CD14-positive monocyte (primary cell): ENCODE results near the gene GRPR. TPM values are rescaled to one million over a fixed set of nuclear protein-coding genes. Genes with fewer than 3 reads are reported as not detected.

Experiments
- DNase-seq, 3 donors: peaks; one replicate each; pipeline ENCODE4 v3.0.0-alpha.2; 2011 to 2022
- H2AFZ ChIP-seq: 2 replicates; pipeline ENCODE4 v1.6.0; 2012; ENCODE audit warnings: mild to moderate bottlenecking, low read depth, low read length, inconsistent platforms; ENCODE audit not compliant: insufficient read depth, poor library complexity, severe bottlenecking
- H3K27ac ChIP-seq, 2 donors: 1 replicate in 1 of 2; 2 replicates in 1 of 2; pipeline ENCODE4 v1.5.1; 2012 to 2013; ENCODE audit warnings: low read length in 2 of 2, control low read depth in 1 of 2, inconsistent platforms in 1 of 2, low read depth in 1 of 2, mild to moderate bottlenecking in 1 of 2
- H3K27me3 ChIP-seq, 2 donors: one replicate each; pipeline versions ENCODE4 v1.6.0 to v1.6.1; 2011 to 2013; ENCODE audit warnings: low read length in 2 of 2; ENCODE audit not compliant: control insufficient read depth in 2 of 2, insufficient read depth in 2 of 2
- H3K36me3 ChIP-seq, 2 donors: replicated peaks in 1 of 2; 1 replicate in 1 of 2; 2 replicates in 1 of 2; pipeline versions ENCODE4 v1.5.1 to v1.6.1; 2012 to 2013; ENCODE audit warnings: low read length in 2 of 2, control low read depth in 1 of 2, inconsistent platforms in 1 of 2, mild to moderate bottlenecking in 1 of 2; ENCODE audit not compliant: insufficient read depth in 2 of 2, control insufficient read depth in 1 of 2
- H3K4me1 ChIP-seq, 2 donors: 1 replicate in 1 of 2; 2 replicates in 1 of 2; pipeline versions ENCODE4 v1.5.1 to v1.6.1; 2012 to 2013; ENCODE audit warnings: low read length in 2 of 2, control low read depth in 1 of 2, inconsistent platforms in 1 of 2, mild to moderate bottlenecking in 1 of 2, moderate library complexity in 1 of 2; ENCODE audit not compliant: insufficient read depth in 2 of 2, control insufficient read depth in 1 of 2
- H3K4me2 ChIP-seq: replicated peaks from 2 replicates; pipeline ENCODE3; 2012; ENCODE audit warnings: low read length, moderate library complexity, mild to moderate bottlenecking; ENCODE audit not compliant: poor library complexity, severe bottlenecking; ENCODE audit errors: extremely low read depth
- H3K4me3 ChIP-seq, 3 experiments: fragments of 200-600 bp in 1 of 3; sonication (generic) in 1 of 3; replicated peaks in 1 of 3; 1 replicate in 2 of 3; 2 replicates in 1 of 3; pipeline ENCODE4 v1.5.1; 2011 to 2013; ENCODE audit warnings: low read length in 3 of 3, mild to moderate bottlenecking in 3 of 3, control low read depth in 2 of 3, low read depth in 2 of 3, inconsistent platforms in 1 of 3, moderate library complexity in 1 of 3
- H3K79me2 ChIP-seq: 2 replicates; pipeline ENCODE4 v1.6.0; 2012; ENCODE audit warnings: mild to moderate bottlenecking, control low read depth, inconsistent platforms, low read length, moderate library complexity; ENCODE audit not compliant: insufficient read depth
- H3K9ac ChIP-seq: 2 replicates; pipeline ENCODE4 v1.6.0; 2017; ENCODE audit warnings: low read length, mild to moderate bottlenecking; ENCODE audit not compliant: insufficient read depth, poor library complexity, severe bottlenecking
- H3K9me3 ChIP-seq, 2 donors: replicated peaks in 1 of 2; 1 replicate in 1 of 2; 2 replicates in 1 of 2; pipeline versions ENCODE4 v1.5.1 to v1.6.1; 2012 to 2013; ENCODE audit warnings: low read length in 2 of 2, control low read depth in 1 of 2; ENCODE audit not compliant: control insufficient read depth in 1 of 2, insufficient read depth in 1 of 2
- H4K20me1 ChIP-seq: 2 replicates; pipeline ENCODE4 v1.6.0; 2012; ENCODE audit warnings: mild to moderate bottlenecking, low read length, control low read depth, moderate library complexity; ENCODE audit not compliant: insufficient read depth
- H3K27ac Mint-ChIP-seq, 7 donors: one replicate each; pipeline ENCODE4 v1.8.0; 2020; ENCODE audit warnings: mild to moderate bottlenecking in 7 of 7, mixed read lengths in 7 of 7, moderate library complexity in 6 of 7, inconsistent platforms in 2 of 7
- H3K27me3 Mint-ChIP-seq, 3 donors: one replicate each; pipeline ENCODE4 v1.8.0; 2021 to 2022; ENCODE audit warnings: low read depth in 3 of 3, mild to moderate bottlenecking in 3 of 3, mixed read lengths in 3 of 3, moderate library complexity in 3 of 3, inconsistent platforms in 1 of 3
- H3K36me3 Mint-ChIP-seq, 2 donors: one replicate each; pipeline ENCODE4 v1.8.0; 2020; ENCODE audit warnings: mixed read lengths in 2 of 2, inconsistent platforms in 1 of 2, mild to moderate bottlenecking in 1 of 2
- H3K4me1 Mint-ChIP-seq: one replicate; pipeline ENCODE4 v1.8.0; 2020; ENCODE audit warnings: mild to moderate bottlenecking, mixed read lengths
- H3K4me3 Mint-ChIP-seq, 2 donors: one replicate each; pipeline ENCODE4 v1.8.0; 2020; ENCODE audit warnings: mild to moderate bottlenecking in 2 of 2, mixed read lengths in 2 of 2, moderate library complexity in 1 of 2
- H3K9me3 Mint-ChIP-seq, 7 donors: one replicate each; pipeline ENCODE4 v1.8.0; 2020 to 2022; ENCODE audit warnings: mixed read lengths in 7 of 7, mild to moderate bottlenecking in 6 of 7, moderate library complexity in 6 of 7, inconsistent platforms in 2 of 7
- CTCF ChIP-seq: fragments of 200-600 bp; IDR thresholded peaks from one replicate; pipeline ENCODE4 v1.8.0; 2022; ENCODE audit warnings: antibody characterized with exemption, mild to moderate bottlenecking
- WGBS: methylation state at CpG from one replicate; pipeline ENCODE4 v1.1.5; 2013; ENCODE audit warnings: missing lambda C conversion rate; ENCODE audit not compliant: insufficient coverage; 5-methylcytosine and 5-hydroxymethylcytosine counted together
- intact Hi-C, 2 donors: fragments of 100-400 bp; cut with micrococcal nuclease; formaldehyde crosslinking; loops; one replicate each; pipeline versions ENCODE4 v1.15.0 to v1.15.1; 2023
- polyA plus RNA-seq, 3 donors: library from polyadenylated mRNA; depleted of rRNA in 1 of 3; unstranded in 2 of 3; stranded (reverse) in 1 of 3; fragments of 300-500 nt in 2 of 3; fragments of >200 nt in 1 of 3; fragmentation: Illumina TruSeq in 2 of 3; gene quantifications; 1 replicate in 2 of 3; 2 replicates in 1 of 3; pipeline ENCODE4 v1.2.3, GENCODE V29; 2012 to 2021

Gene GRPR
- polyA plus RNA-seq, 3 donors, result 0.35 to 0.55 (median 0.46) TPM

- peaks cover 0 to 26% (median 4%) of the 10 kb centered on the region in 3 donors for H3K27me3 Mint-ChIP-seq
- DNase-seq, result peak in 1 of 3 donors; percentile 15
- intact Hi-C loops, result loop anchor here in 1 of 2 donors (10.0 kb wide), 1 partner anchor 206 kb away; no protein-coding TSS in a partner anchor
- peaks cover 35% of the 10 kb centered on the region for H3K4me1 Mint-ChIP-seq
- Histone ChIP-seq H3K79me2 (no peaks in the 10 kb centered on the region), H3K9ac (no peak overlapping the region), H2AFZ (no peak overlapping the region), H3K4me1 (peaks cover 38% of the 10 kb centered on the region in 2 donors), H3K4me3 (peak overlapping the region in 1 of 3 experiments; percentile 8), H4K20me1 (no peaks in the 10 kb centered on the region), H3K4me2 (no peak overlapping the region), H3K36me3 (no peaks in the 10 kb centered on the region), H3K27me3 (peaks cover 3 to 30% of the 10 kb centered on the region in 2 donors), H3K27ac (peak overlapping the region in 1 of 2 donors; percentile 78), H3K9me3 (peaks cover 3 to 8% of the 10 kb centered on the region in 2 donors)
- WGBS, result no CpG with 5 or more reads among the region's 3 CpGs
- peak overlapping the region; percentile 84 to 96 (median 89) for H3K27ac Mint-ChIP-seq
- TF ChIP-seq CTCF, result no peak
- H3K9me3 Mint-ChIP-seq, result peaks cover 9 to 22% (median 13%) of the 10 kb centered on the region in 7 donors
- H3K36me3 Mint-ChIP-seq, result peaks cover 4 to 6% of the 10 kb centered on the region in 2 donors
- no peak overlapping the region for H3K4me3 Mint-ChIP-seq
Observed at GRCh38 chrX:16120431-16120830, 2.9 kb upstream of the GRPR start.

GRCh38 chrX:16124201-16124600, 836 bp downstream of the GRPR start:
- Histone ChIP-seq H3K4me1 (peaks cover 35 to 37% of the 10 kb centered on the region in 2 donors), H3K79me2 (no peaks in the 10 kb centered on the region), H3K4me3 (no peak overlapping the region), H3K9ac (no peak overlapping the region), H3K9me3 (peaks cover 1 to 3% of the 10 kb centered on the region in 2 donors), H4K20me1 (no peaks in the 10 kb centered on the region), H3K4me2 (no peak overlapping the region), H3K27ac (no peak overlapping the region), H3K36me3 (no peaks in the 10 kb centered on the region), H3K27me3 (peaks cover 3 to 38% of the 10 kb centered on the region in 2 donors), H2AFZ (no peak overlapping the region)
- H3K4me3 Mint-ChIP-seq, result peak overlapping the region in 1 of 2 donors; percentile 54
- no peak for TF ChIP-seq CTCF
- WGBS, result 86% methylated on average over 2 of the region's 7 CpGs
- peaks cover 2 to 41% (median 7%) of the 10 kb centered on the region in 3 donors for H3K27me3 Mint-ChIP-seq
- intact Hi-C loops, result loop anchor here in 1 of 2 donors (10.0 kb wide), 1 partner anchor 209 kb away; no protein-coding TSS in a partner anchor
- peaks cover 1 to 3% of the 10 kb centered on the region in 2 donors for H3K36me3 Mint-ChIP-seq
- H3K9me3 Mint-ChIP-seq, result peaks cover 1 to 7% (median 6%) of the 10 kb centered on the region in 7 donors
- no peak for DNase-seq
- no peak overlapping the region for H3K27ac Mint-ChIP-seq
- H3K4me1 Mint-ChIP-seq, result peaks cover 29% of the 10 kb centered on the region
